Lung (tissue), 12 donors: ENCODE measurements around the gene RBM20. TPM values are rescaled to one million over a fixed set of nuclear protein-coding genes. Genes with fewer than 3 reads are reported as not detected.
A peak's percentile ranks its signal among the peaks of the same experiment; 100 is the strongest.

Experiments
- ATAC-seq: fragments of 200-7000 bp; cut with Tn5 transposase; one replicate; pipeline ENCODE4 v1.9.1; 2020; ENCODE audit warnings: moderate number of reproducible peaks; ENCODE audit not compliant: insufficient read depth, low FRiP score
- DNase-seq, 3 donors: peaks; one replicate each; pipeline ENCODE4 v3.0.0-alpha.2; 2013 to 2017
- H3K27ac ChIP-seq, 2 donors: one replicate each; pipeline ENCODE4 v1.5.1; 2013; ENCODE audit warnings: mild to moderate bottlenecking in 2 of 2, moderate library complexity in 2 of 2, control low read depth in 1 of 2, inconsistent platforms in 1 of 2, low read depth in 1 of 2, low read length in 1 of 2
- H3K27me3 ChIP-seq, 3 donors: one replicate each; pipeline ENCODE4 v1.5.1; 2013; ENCODE audit warnings: low read length in 2 of 3; ENCODE audit not compliant: control insufficient read depth in 3 of 3, insufficient read depth in 3 of 3
- H3K36me3 ChIP-seq, 4 donors: one replicate each; pipeline ENCODE4 v1.5.1; 2013; ENCODE audit warnings: low read length in 4 of 4, mild to moderate bottlenecking in 1 of 4, moderate library complexity in 1 of 4; ENCODE audit not compliant: control insufficient read depth in 4 of 4, insufficient read depth in 4 of 4
- H3K4me1 ChIP-seq, 5 donors: one replicate each; pipeline ENCODE4 v1.5.1; 2013; ENCODE audit warnings: low read length in 5 of 5, mild to moderate bottlenecking in 2 of 5, moderate library complexity in 1 of 5; ENCODE audit not compliant: control insufficient read depth in 5 of 5, insufficient read depth in 5 of 5
- H3K4me3 ChIP-seq: one replicate; pipeline ENCODE4 v1.5.1; 2013; ENCODE audit warnings: mild to moderate bottlenecking, control low read depth, moderate library complexity
- H3K9ac ChIP-seq, 2 donors: one replicate each; pipeline ENCODE4 v1.5.1; 2013; ENCODE audit warnings: low read length in 2 of 2, control low read depth in 1 of 2; ENCODE audit not compliant: insufficient read depth in 1 of 2
- H3K9me3 ChIP-seq, 4 donors: one replicate each; pipeline ENCODE4 v1.5.1; 2013; ENCODE audit warnings: low read length in 3 of 4, mild to moderate bottlenecking in 1 of 4, moderate library complexity in 1 of 4; ENCODE audit not compliant: control insufficient read depth in 4 of 4, insufficient read depth in 3 of 4
- CTCF ChIP-seq: IDR thresholded peaks from 2 replicates; pipeline ENCODE4 v1.5.1; 2012; ENCODE audit warnings: mild to moderate bottlenecking; ENCODE audit errors: control extremely low read depth, extremely low read depth
- WGBS, 2 donors: extraction: QIAGEN DNeasy Blood & Tissue Kit; methylation state at CpG; one replicate each; pipeline ENCODE4 v1.1.7; 2013; 5-methylcytosine and 5-hydroxymethylcytosine counted together
- polyA plus RNA-seq, 2 donors: library from polyadenylated mRNA; stranded (reverse); fragments of 200-250 nt; gene quantifications; one replicate each; pipeline ENCODE4 v1.2.1, GENCODE V29; 2013
- total RNA-seq, 2 donors: library from RNA; depleted of rRNA in 1 of 2; stranded (reverse); fragments of >200 nt in 1 of 2; gene quantifications; one replicate each; pipeline ENCODE4 v1.2.1, GENCODE V29; 2014 to 2021
- donor health status: control.
- donor health status: control.
- donor health status: Bipolar disorder and iron deficiency.
- donor health status: healthy.
- donor health status: DM: yes; HTN: yes; CAD: no.

The RBM20 gene
- total and polyA plus RNA-seq, 4 donors = 0.25 to 3.3 (median 0.66) TPM

GRCh38 chr10:110820321-110820814 lies 176.2 kb downstream of the RBM20 start:
- Histone ChIP-seq H3K36me3 (no peaks in the 10 kb centered on the region), H3K9ac (peak overlapping the region in 1 of 2 donors; percentile 40), H3K4me1 (peaks cover 8 to 37% (median 31%) of the 10 kb centered on the region in 5 donors), H3K9me3 (no peaks in the 10 kb centered on the region), H3K27ac (peak overlapping the region; percentile 42 to 84), H3K4me3 (no peak overlapping the region), H3K27me3 (no peaks in the 10 kb centered on the region)
- 47 to 75% methylated on average over 8 of the region's 8 CpGs for WGBS, 2 donors
- ATAC-seq (no peak), DNase-seq (peak; percentile 55 to 80 (median 77))
- TF ChIP-seq CTCF = no peak

GRCh38 chr10:110821508-110821907 lies 177.4 kb downstream of the RBM20 start:
- WGBS, 2 donors = 82 to 84% methylated on average over 7 of the region's 7 CpGs
- Histone ChIP-seq H3K4me1 (peaks cover 8 to 37% (median 31%) of the 10 kb centered on the region in 5 donors), H3K27ac (peak overlapping the region; percentile 65 to 84), H3K9me3 (no peaks in the 10 kb centered on the region), H3K4me3 (no peak overlapping the region), H3K36me3 (no peaks in the 10 kb centered on the region), H3K9ac (peak overlapping the region in 1 of 2 donors; percentile 51), H3K27me3 (no peaks in the 10 kb centered on the region)
- DNase-seq = peak in 1 of 3 donors; percentile 48
- no peak for ATAC-seq
- TF ChIP-seq CTCF = no peak

GRCh38 chr10:110822035-110822711 lies 178.0 kb downstream of the RBM20 start:
- WGBS, 2 donors = 50 to 63% methylated on average over 4 of the region's 4 CpGs
- Histone ChIP-seq H3K4me1 (peaks cover 8 to 37% (median 31%) of the 10 kb centered on the region in 5 donors), H3K9ac (peak overlapping the region; percentile 46 to 51), H3K27me3 (no peaks in the 10 kb centered on the region), H3K36me3 (no peaks in the 10 kb centered on the region), H3K4me3 (no peak overlapping the region), H3K27ac (peak overlapping the region in 1 of 2 donors; percentile 84), H3K9me3 (no peaks in the 10 kb centered on the region)
- DNase-seq (peak in 2 of 3 donors; percentile 62), ATAC-seq (no peak)
- TF ChIP-seq CTCF = no peak
